CD4-positive, alpha-beta memory T cell (primary cell): ENCODE measurements around the gene ZNF664. TPM values are rescaled to one million over a fixed set of nuclear protein-coding genes. Genes with fewer than 3 reads are reported as not detected.

Experiments
- CTCF ChIA-PET: fragments of 350-600 bp; sonication (Branson Sonifier 250); formaldehyde crosslinking; loops from one replicate; lab custom pipeline; 2021; ENCODE audit warnings: inconsistent platforms; ENCODE audit not compliant: partially characterized antibody; lab: Charles Lee
- POLR2A ChIA-PET: fragments of 350-600 bp; sonication (Branson Sonifier 250); formaldehyde crosslinking; loops from one replicate; lab custom pipeline; 2021; ENCODE audit not compliant: partially characterized antibody; lab: Charles Lee
- DNase-seq, 5 donors: peaks; one replicate each; pipeline versions ENCODE4 v3.0.0 to v3.0.0-alpha.2; 2020 to 2022; ENCODE audit warnings: mixed read lengths in 1 of 5
- H3K27ac ChIP-seq: one replicate; pipeline ENCODE4 v1.7.0; 2013; ENCODE audit warnings: low read depth, low read length
- H3K27me3 ChIP-seq: 2 replicates; pipeline ENCODE4 v1.7.0; 2013; ENCODE audit warnings: mild to moderate bottlenecking, low read length, moderate library complexity; ENCODE audit not compliant: insufficient read depth
- H3K36me3 ChIP-seq: 2 replicates; pipeline ENCODE4 v1.7.0; 2013; ENCODE audit warnings: mild to moderate bottlenecking, low read length, moderate library complexity; ENCODE audit not compliant: insufficient read depth
- H3K4me1 ChIP-seq: 2 replicates; pipeline ENCODE4 v1.7.0; 2013; ENCODE audit warnings: mild to moderate bottlenecking, low read length, moderate library complexity; ENCODE audit not compliant: insufficient read depth
- H3K4me3 ChIP-seq, 2 donors: one replicate each; pipeline ENCODE4 v1.7.0; 2013; ENCODE audit warnings: low read length in 2 of 2, mild to moderate bottlenecking in 1 of 2
- H3K9me3 ChIP-seq, 2 donors: one replicate each; pipeline ENCODE4 v1.7.0; 2013; ENCODE audit warnings: low read length in 2 of 2, control low read depth in 1 of 2; ENCODE audit not compliant: control insufficient read depth in 1 of 2
- H3K27ac Mint-ChIP-seq, 7 donors: one replicate each; pipeline ENCODE4 v1.8.0; 2020 to 2021; ENCODE audit warnings: mixed read lengths in 7 of 7, mild to moderate bottlenecking in 6 of 7, inconsistent platforms in 3 of 7, moderate library complexity in 3 of 7
- H3K27me3 Mint-ChIP-seq, 2 donors: one replicate each; pipeline ENCODE4 v1.8.0; 2020 to 2021; ENCODE audit warnings: mixed read lengths in 2 of 2
- H3K36me3 Mint-ChIP-seq, 2 donors: one replicate each; pipeline ENCODE4 v1.8.0; 2020 to 2021; ENCODE audit warnings: mixed read lengths in 2 of 2, inconsistent platforms in 1 of 2, mild to moderate bottlenecking in 1 of 2
- H3K4me1 Mint-ChIP-seq, 4 donors: one replicate each; pipeline ENCODE4 v1.8.0; 2020 to 2021; ENCODE audit warnings: mixed read lengths in 4 of 4, mild to moderate bottlenecking in 1 of 4
- H3K4me3 Mint-ChIP-seq, 8 donors: one replicate each; pipeline ENCODE4 v1.8.0; 2020 to 2021; ENCODE audit warnings: mixed read lengths in 8 of 8, mild to moderate bottlenecking in 7 of 8, moderate library complexity in 6 of 8, inconsistent platforms in 3 of 8
- H3K9me3 Mint-ChIP-seq, 8 donors: one replicate each; pipeline ENCODE4 v1.8.0; 2020 to 2021; ENCODE audit warnings: mixed read lengths in 8 of 8, mild to moderate bottlenecking in 5 of 8, inconsistent platforms in 3 of 8, moderate library complexity in 1 of 8
- intact Hi-C: fragments of 100-400 bp; cut with micrococcal nuclease; formaldehyde crosslinking; loops from one replicate; pipeline ENCODE4 v1.15.1; 2023
- polyA plus RNA-seq, 2 donors: library from polyadenylated mRNA; unstranded; fragments of 300-500 nt; fragmentation: Illumina TruSeq; gene quantifications; one replicate each; pipeline ENCODE4 v1.2.3, GENCODE V29; 2021
- total RNA-seq, 2 experiments: library from RNA; stranded (reverse); gene quantifications; one replicate each; pipeline ENCODE4 v1.2.3, GENCODE V29; 2021

Gene ZNF664
- total and polyA plus RNA-seq, 4 experiments from 2014 or later = 5.7 to 57.9 (median 32.6) TPM

- Histone ChIP-seq H3K4me1 (no peaks in the 10 kb centered on the region), H3K9me3 (no peaks in the 10 kb centered on the region), H3K36me3 (peaks cover 28% of the 10 kb centered on the region), H3K27me3 (no peaks in the 10 kb centered on the region), H3K27ac (no peak overlapping the region), H3K4me3 (no peak overlapping the region)
- no peaks in the 10 kb centered on the region for H3K9me3 Mint-ChIP-seq
- H3K36me3 Mint-ChIP-seq = peaks cover 36 to 56% of the 10 kb centered on the region in 2 donors
- intact Hi-C loops = no loop called here
- no peak overlapping the region for H3K4me3 Mint-ChIP-seq
- ChIA-PET POLR2A (interaction anchor here (1.0 kb wide), 1 partner anchor 13 kb away, joined by 3 read pairs; no protein-coding TSS in a partner anchor), CTCF (interaction anchor here (0.9 to 8.2 kb wide), 6 partner anchors 11 to 87 kb away, joined by 3 to 117 read pairs (median 3); no protein-coding TSS in a partner anchor)
- no peak for DNase-seq
- peaks cover 12 to 24% (median 20%) of the 10 kb centered on the region in 4 donors for H3K4me1 Mint-ChIP-seq
- peak overlapping the region in 1 of 7 donors; percentile 54 for H3K27ac Mint-ChIP-seq
- no peaks in the 10 kb centered on the region for H3K27me3 Mint-ChIP-seq
Measured at GRCh38 chr12:123987022-123987421, 14.0 kb downstream of the ZNF664 start.

GRCh38 chr12:123989168-123989567 is 16.2 kb downstream of the ZNF664 start:
- Mint-ChIP-seq H3K9me3 (no peaks in the 10 kb centered on the region), H3K27me3 (no peaks in the 10 kb centered on the region), H3K36me3 (peaks cover 47 to 63% of the 10 kb centered on the region in 2 donors), H3K27ac (no peak overlapping the region), H3K4me1 (peaks cover 6 to 25% (median 18%) of the 10 kb centered on the region in 4 donors), H3K4me3 (no peak overlapping the region)
- DNase-seq = no peak
- H3K27ac ChIP-seq = no peak overlapping the region
- H3K9me3 ChIP-seq = no peaks in the 10 kb centered on the region
- peaks cover 28% of the 10 kb centered on the region for H3K36me3 ChIP-seq
- H3K4me3 ChIP-seq = no peak overlapping the region
- intact Hi-C loops = no loop called here
- ChIA-PET CTCF (no interaction called here), POLR2A (no interaction called here)
- no peaks in the 10 kb centered on the region for H3K4me1 ChIP-seq
- H3K27me3 ChIP-seq = no peaks in the 10 kb centered on the region

GRCh38 chr12:123989753-123990152 is 16.7 kb downstream of the ZNF664 start:
- H3K4me3 Mint-ChIP-seq = no peak overlapping the region
- intact Hi-C loops = no loop called here
- H3K36me3 Mint-ChIP-seq = peaks cover 47 to 64% of the 10 kb centered on the region in 2 donors
- CTCF ChIA-PET = no interaction called here
- no peak overlapping the region for H3K4me3 ChIP-seq
- no peaks in the 10 kb centered on the region for H3K9me3 Mint-ChIP-seq
- H3K9me3 ChIP-seq = no peaks in the 10 kb centered on the region
- no peaks in the 10 kb centered on the region for H3K27me3 ChIP-seq
- H3K27me3 Mint-ChIP-seq = no peaks in the 10 kb centered on the region
- H3K27ac Mint-ChIP-seq = peak overlapping the region in 1 of 7 donors; percentile 38
- POLR2A ChIA-PET = no interaction called here
- peaks cover 28% of the 10 kb centered on the region for H3K36me3 ChIP-seq
- no peaks in the 10 kb centered on the region for H3K4me1 ChIP-seq
- H3K27ac ChIP-seq = no peak overlapping the region
- peaks cover 9 to 28% (median 19%) of the 10 kb centered on the region in 4 donors for H3K4me1 Mint-ChIP-seq
- DNase-seq = no peak

- ChIA-PET CTCF (no interaction called here), POLR2A (no interaction called here)
- peaks cover 16 to 36% (median 18%) of the 10 kb centered on the region in 4 donors for H3K4me1 Mint-ChIP-seq
- H3K36me3 Mint-ChIP-seq = peaks cover 51 to 68% of the 10 kb centered on the region in 2 donors
- no peaks in the 10 kb centered on the region for H3K9me3 Mint-ChIP-seq
- no peak overlapping the region for H3K4me3 ChIP-seq
- H3K4me1 ChIP-seq = no peaks in the 10 kb centered on the region
- intact Hi-C loops = no loop called here
- H3K9me3 ChIP-seq = no peaks in the 10 kb centered on the region
- H3K27ac Mint-ChIP-seq = peak overlapping the region in 3 of 7 donors; percentile 25 to 32 (median 32)
- DNase-seq = no peak
- peaks cover 28% of the 10 kb centered on the region for H3K36me3 ChIP-seq
- no peaks in the 10 kb centered on the region for H3K27me3 Mint-ChIP-seq
- no peak overlapping the region for H3K27ac ChIP-seq
- no peaks in the 10 kb centered on the region for H3K27me3 ChIP-seq
- H3K4me3 Mint-ChIP-seq = no peak overlapping the region
Measured at GRCh38 chr12:123990511-123990910, 17.5 kb downstream of the ZNF664 start.

- H3K36me3 Mint-ChIP-seq = peaks cover 58 to 77% of the 10 kb centered on the region in 2 donors
- Histone ChIP-seq H3K9me3 (no peaks in the 10 kb centered on the region), H3K4me1 (no peaks in the 10 kb centered on the region), H3K36me3 (peaks cover 28% of the 10 kb centered on the region), H3K27ac (no peak overlapping the region), H3K4me3 (no peak overlapping the region), H3K27me3 (no peaks in the 10 kb centered on the region)
- ChIA-PET POLR2A (no interaction called here), CTCF (interaction anchor here (1.9 kb wide), 1 partner anchor 8 kb away, joined by 5 read pairs; no protein-coding TSS in a partner anchor)
- intact Hi-C loops = no loop called here
- H3K27ac Mint-ChIP-seq = no peak overlapping the region
- peaks cover 20 to 40% (median 24%) of the 10 kb centered on the region in 4 donors for H3K4me1 Mint-ChIP-seq
- H3K9me3 Mint-ChIP-seq = no peaks in the 10 kb centered on the region
- H3K27me3 Mint-ChIP-seq = no peaks in the 10 kb centered on the region
- no peak overlapping the region for H3K4me3 Mint-ChIP-seq
- DNase-seq = no peak
Measured at GRCh38 chr12:123991372-123991951, 18.4 kb downstream of the ZNF664 start.

- Histone ChIP-seq H3K27me3 (no peaks in the 10 kb centered on the region), H3K4me1 (no peaks in the 10 kb centered on the region), H3K27ac (no peak overlapping the region), H3K4me3 (no peak overlapping the region), H3K36me3 (peaks cover 28% of the 10 kb centered on the region), H3K9me3 (no peaks in the 10 kb centered on the region)
- ChIA-PET CTCF (interaction anchor here (1.9 kb wide), 1 partner anchor 9 kb away, joined by 5 read pairs; no protein-coding TSS in a partner anchor), POLR2A (no interaction called here)
- H3K9me3 Mint-ChIP-seq = no peaks in the 10 kb centered on the region
- no peak for DNase-seq
- peaks cover 59 to 79% of the 10 kb centered on the region in 2 donors for H3K36me3 Mint-ChIP-seq
- no peaks in the 10 kb centered on the region for H3K27me3 Mint-ChIP-seq
- intact Hi-C loops = no loop called here
- peak overlapping the region in 1 of 7 donors; percentile 19 for H3K27ac Mint-ChIP-seq
- H3K4me1 Mint-ChIP-seq = peaks cover 19 to 41% (median 25%) of the 10 kb centered on the region in 4 donors
- H3K4me3 Mint-ChIP-seq = no peak overlapping the region
Measured at GRCh38 chr12:123992118-123992825, 19.3 kb downstream of the ZNF664 start.

- no peaks in the 10 kb centered on the region for H3K27me3 ChIP-seq
- DNase-seq = no peak
- intact Hi-C loops = no loop called here
- no peak overlapping the region for H3K27ac ChIP-seq
- Mint-ChIP-seq H3K27ac (no peak overlapping the region), H3K27me3 (no peaks in the 10 kb centered on the region), H3K9me3 (no peaks in the 10 kb centered on the region), H3K36me3 (peaks cover 45 to 73% of the 10 kb centered on the region in 2 donors), H3K4me3 (no peak overlapping the region), H3K4me1 (peaks cover 19 to 32% (median 26%) of the 10 kb centered on the region in 4 donors)
- no peak overlapping the region for H3K4me3 ChIP-seq
- no peaks in the 10 kb centered on the region for H3K9me3 ChIP-seq
- peaks cover 13% of the 10 kb centered on the region for H3K36me3 ChIP-seq
- no peaks in the 10 kb centered on the region for H3K4me1 ChIP-seq
- ChIA-PET CTCF (interaction anchor here (1.4 to 3.1 kb wide), 3 partner anchors 9 to 37 kb away, joined by 3 to 15 read pairs (median 3); no protein-coding TSS in a partner anchor), POLR2A (no interaction called here)
Measured at GRCh38 chr12:123995023-123995748, 22.2 kb downstream of the ZNF664 start.
